Spleen (tissue), 7 donors: ENCODE results near the gene ZNF225.
"Not testable (repeated sequence)": the region's sequence is repeated elsewhere in the genome, so short reads cannot be mapped to it uniquely, and the experiment has no call there.

Experiments used
- CTCF ChIP-seq, 11 experiments: fragments of 200-600 bp in 7 of 11; fragments of 450-650 bp in 4 of 11; sonication (generic) in 4 of 11; IDR thresholded peaks in 8 of 11; conservative IDR thresholded peaks in 3 of 11; 1 replicate in 7 of 11; 2 replicates in 4 of 11; pipeline versions ENCODE4 v1.4.0 to v1.8.0; 2016 to 2021; ENCODE audit warnings: antibody characterized with exemption in 11 of 11, inconsistent platforms in 4 of 11, mild to moderate bottlenecking in 1 of 11
- POLR2AphosphoS5 ChIP-seq, 3 donors: sonication (generic); formaldehyde crosslinking; IDR thresholded peaks; one replicate each; pipeline ENCODE4 v1.5.1; 2017; ENCODE audit warnings: antibody characterized with exemption in 3 of 3
- donor health status: DM: no; HTN: no; CAD: no; lungs with moderate emphysema.
- donor health status: DM: no; HTN: no; CAD: no.
- donor health status: DM: no; HTN: no; CAD: no.

GRCh38 chr19:44170660-44171059, 57.5 kb downstream of the ZNF225 start:
- TF ChIP-seq CTCF (IDR thresholded peaks at IDR 0.05 in 8 of 11, conservative IDR thresholded peaks at IDR 0.05 in 3 of 11); POLR2AphosphoS5 (IDR thresholded peaks at IDR 0.05): not testable (repeated sequence)
